Activated T-cell treated with anti-CD3 and anti-CD28 coated beads, Interleukin-2, amount 50 U/mL, for 48 hours (primary cell): ENCODE measurements around the gene CCNJL.

Experiments used
- DNase-seq, 2 experiments: peaks; one replicate each; pipeline ENCODE4 v3.0.0-alpha.2; 2020

CCNJL gene

GRCh38 chr5:160289721-160290120 lies 22.6 kb downstream of the CCNJL start:
- no peak for DNase-seq

GRCh38 chr5:160289356-160289651 lies 23.1 kb downstream of the CCNJL start:
- DNase-seq = no peak

- no peak for DNase-seq
Measured at GRCh38 chr5:160287378-160288051, 24.8 kb downstream of the CCNJL start.

- DNase-seq = no peak
Measured at GRCh38 chr5:160286947-160287346, 25.4 kb downstream of the CCNJL start.

- no peak for DNase-seq
Measured at GRCh38 chr5:160285316-160285715, 27.0 kb downstream of the CCNJL start.

GRCh38 chr5:160284291-160284873 lies 28.0 kb downstream of the CCNJL start:
- DNase-seq = no peak

GRCh38 chr5:160281275-160281674 lies 31.1 kb downstream of the CCNJL start:
- DNase-seq = no peak

- no peak for DNase-seq
Measured at GRCh38 chr5:160280384-160281095, 31.8 kb downstream of the CCNJL start.

GRCh38 chr5:160278343-160278742 lies 34.0 kb downstream of the CCNJL start:
- DNase-seq = no peak

- no peak for DNase-seq
Measured at GRCh38 chr5:160274483-160274931, 37.9 kb downstream of the CCNJL start.

GRCh38 chr5:160272889-160273288 lies 39.5 kb downstream of the CCNJL start:
- DNase-seq = no peak

GRCh38 chr5:160272264-160272663 lies 40.1 kb downstream of the CCNJL start:
- DNase-seq = no peak

- DNase-seq = no peak
Measured at GRCh38 chr5:160271836-160272235, 40.5 kb downstream of the CCNJL start.

- no peak for DNase-seq
Measured at GRCh38 chr5:160271396-160271795, 41.0 kb downstream of the CCNJL start.

GRCh38 chr5:160270704-160271103 lies 41.7 kb downstream of the CCNJL start:
- no peak for DNase-seq

- no peak for DNase-seq
Measured at GRCh38 chr5:160269017-160269416, 43.3 kb downstream of the CCNJL start.

GRCh38 chr5:160268121-160268520 lies 44.2 kb downstream of the CCNJL start:
- no peak for DNase-seq

- DNase-seq = no peak
Measured at GRCh38 chr5:160266752-160267345, 45.5 kb downstream of the CCNJL start.

GRCh38 chr5:160266044-160266443 lies 46.3 kb downstream of the CCNJL start:
- DNase-seq = no peak

GRCh38 chr5:160263326-160263855 lies 49.0 kb downstream of the CCNJL start:
- DNase-seq = no peak

GRCh38 chr5:160262151-160263074 lies 50.0 kb downstream of the CCNJL start:
- DNase-seq = no peak
